GM04504 (cell line): Measurements from ENCODE around the gene MED12.

ENCODE experiments used
- DNase-seq: peaks from one replicate; pipeline ENCODE4 v3.0.0-alpha.2; 2012; ENCODE audit warnings: low read depth

The MED12 gene

DNA sequence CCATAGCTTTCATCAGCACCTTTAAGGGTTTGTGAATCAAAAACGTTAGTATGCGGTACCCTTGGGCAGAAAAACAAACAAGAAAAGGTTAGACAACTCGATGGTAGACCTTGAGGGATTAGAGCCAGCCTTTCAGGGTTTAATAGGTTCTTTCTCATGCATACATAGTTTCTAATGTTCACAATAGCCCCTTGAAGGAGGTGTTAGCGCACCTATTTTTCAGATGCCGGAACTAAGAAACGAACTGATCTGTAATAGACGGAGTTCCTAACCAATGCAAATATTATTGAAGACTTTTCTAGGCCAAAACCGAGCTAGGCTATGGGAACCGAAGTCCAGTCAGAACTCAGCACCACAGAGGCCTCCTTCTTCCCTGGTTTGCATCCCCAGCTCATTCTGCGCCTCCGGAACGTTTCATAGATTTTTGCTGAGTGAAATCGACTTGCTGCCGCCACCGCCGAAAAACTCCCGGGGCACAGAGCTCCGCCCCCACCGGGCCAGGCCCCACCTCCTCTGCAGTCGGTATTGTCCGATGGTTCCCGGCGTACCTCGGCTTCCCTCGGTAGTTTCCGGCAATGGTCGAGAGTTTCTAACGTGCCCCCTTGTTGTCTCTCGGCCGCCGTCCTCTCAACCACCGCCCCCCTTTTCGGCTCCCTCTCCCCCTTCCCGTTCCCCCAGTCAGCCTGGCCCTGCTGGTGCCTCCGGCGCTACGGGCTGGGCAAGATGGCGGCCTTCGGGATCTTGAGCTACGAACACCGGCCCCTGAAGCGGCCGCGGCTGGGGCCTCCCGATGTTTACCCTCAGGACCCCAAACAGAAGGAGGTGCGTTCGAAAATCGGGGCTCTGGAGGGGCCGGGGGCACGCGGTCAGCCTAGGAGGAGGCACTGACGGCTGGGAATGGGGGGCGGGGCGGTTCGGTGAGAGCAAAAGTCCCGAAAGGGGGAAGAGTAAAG lies at the start of gene MED12:
MED12 (plus strand) TSS at position 565 of the 953 bp plus-strand sequence; CDS start at position 724, 159 bp downstream.
- DNase-seq, result peak; percentile 52

DNA sequence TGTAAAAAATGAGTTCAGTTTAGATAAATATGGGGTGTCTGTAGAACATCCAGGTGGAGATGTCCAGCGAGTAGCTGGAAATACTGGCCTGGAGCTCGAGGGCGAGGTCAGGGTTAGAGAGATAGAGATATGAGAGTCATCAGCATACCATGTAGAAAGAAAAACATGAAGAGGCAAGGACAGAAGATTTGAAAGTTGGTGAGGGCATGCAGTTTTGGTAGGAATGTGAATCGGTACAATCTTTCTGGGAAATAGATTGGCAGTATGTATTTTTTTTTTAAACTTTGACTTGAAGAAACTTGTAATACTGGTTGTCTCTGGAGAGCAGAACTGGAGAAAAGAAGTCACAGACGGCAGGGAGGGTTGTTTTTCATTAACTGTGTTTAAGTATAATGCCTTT lies 47.9 kb upstream of the MED12 start:
- DNase-seq, result no peak

GRCh38 chrX:71081330-71082123 lies 36.9 kb upstream of the MED12 start:
- DNase-seq, result no peak

- DNase-seq, result no peak
These were observed 36.2 kb upstream of the MED12 start for GRCh38 chrX:71082124-71082647.

- no peak for DNase-seq
These were observed 35.6 kb upstream of the MED12 start for GRCh38 chrX:71082822-71083221.

- no peak for DNase-seq
These were observed 32.5 kb upstream of the MED12 start for GRCh38 chrX:71085900-71086299.

- no peak for DNase-seq
These were observed 27.1 kb upstream of the MED12 start for GRCh38 chrX:71091263-71091662.

GRCh38 chrX:71095033-71095432 lies 23.4 kb upstream of the MED12 start:
- no peak for DNase-seq

GRCh38 chrX:71095555-71095980 lies 22.8 kb upstream of the MED12 start, which contains the start of gene FOXO4:
Gene FOXO4, plus strand, starts transcription at chrX:71095851. Its CDS starts 678 bp downstream, at chrX:71096529.
- DNase-seq, result peak; percentile 46

DNA sequence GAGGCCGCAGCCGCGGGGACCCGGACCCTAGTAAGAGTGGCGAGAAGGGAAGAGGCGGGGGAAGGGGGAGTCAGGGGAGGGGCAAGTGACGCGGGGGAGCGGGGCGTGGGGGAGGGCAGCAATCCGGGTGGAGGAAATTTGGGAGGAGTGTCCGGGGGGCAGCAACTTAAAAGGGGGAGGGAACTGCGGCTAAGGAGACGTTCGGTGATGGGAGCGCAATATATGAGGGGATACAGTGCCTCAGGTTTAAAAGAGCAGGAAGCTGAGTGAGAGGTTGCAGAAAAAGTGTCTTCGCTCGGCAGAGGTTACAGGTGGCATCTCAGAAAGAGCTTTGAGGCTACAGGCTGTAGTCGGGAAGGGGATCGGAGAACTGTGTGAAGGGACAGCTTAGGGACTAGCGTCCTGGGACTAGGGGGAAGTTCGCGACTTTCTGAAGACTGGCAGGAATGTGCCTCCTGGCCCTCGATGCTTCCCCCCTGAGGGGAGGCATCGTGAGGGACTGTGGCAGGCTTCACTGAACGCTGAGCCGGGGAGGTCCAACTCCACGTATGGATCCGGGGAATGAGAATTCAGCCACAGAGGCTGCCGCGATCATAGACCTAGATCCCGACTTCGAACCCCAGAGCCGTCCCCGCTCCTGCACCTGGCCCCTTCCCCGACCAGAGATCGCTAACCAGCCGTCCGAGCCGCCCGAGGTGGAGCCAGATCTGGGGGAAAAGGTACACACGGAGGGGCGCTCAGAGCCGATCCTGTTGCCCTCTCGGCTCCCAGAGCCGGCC lies 22.2 kb upstream of the MED12 start:
- no peak for DNase-seq

DNA sequence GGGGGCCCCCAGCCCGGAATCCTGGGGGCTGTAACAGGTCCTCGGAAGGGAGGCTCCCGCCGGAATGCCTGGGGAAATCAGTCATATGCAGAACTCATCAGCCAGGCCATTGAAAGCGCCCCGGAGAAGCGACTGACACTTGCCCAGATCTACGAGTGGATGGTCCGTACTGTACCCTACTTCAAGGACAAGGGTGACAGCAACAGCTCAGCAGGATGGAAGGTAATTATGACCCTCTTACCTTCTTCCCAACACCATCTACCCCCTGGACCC lies 21.7 kb upstream of the MED12 start:
- DNase-seq, result no peak

DNA sequence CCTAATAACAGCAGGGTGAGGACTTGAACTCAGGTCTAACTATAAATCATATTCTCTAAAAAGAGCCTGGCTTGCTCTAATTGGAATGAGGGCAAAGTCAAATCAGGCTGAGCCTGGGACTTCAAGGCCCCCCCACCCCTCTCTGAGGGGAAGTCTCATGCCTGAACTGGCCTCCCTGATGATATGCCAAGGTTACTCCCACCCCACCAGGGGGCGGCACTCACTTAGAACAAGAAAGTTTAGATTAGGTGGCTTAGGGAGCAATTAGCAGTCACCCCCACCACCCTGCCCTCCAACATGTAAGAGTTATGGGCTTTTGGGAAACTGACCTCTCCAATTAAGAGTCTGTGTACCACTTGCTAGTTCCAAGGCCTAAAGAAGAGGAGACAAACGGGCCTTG lies 20.1 kb upstream of the MED12 start:
- no peak for DNase-seq

GRCh38 chrX:71098951-71099506 lies 19.4 kb upstream of the MED12 start:
- no peak for DNase-seq

DNA sequence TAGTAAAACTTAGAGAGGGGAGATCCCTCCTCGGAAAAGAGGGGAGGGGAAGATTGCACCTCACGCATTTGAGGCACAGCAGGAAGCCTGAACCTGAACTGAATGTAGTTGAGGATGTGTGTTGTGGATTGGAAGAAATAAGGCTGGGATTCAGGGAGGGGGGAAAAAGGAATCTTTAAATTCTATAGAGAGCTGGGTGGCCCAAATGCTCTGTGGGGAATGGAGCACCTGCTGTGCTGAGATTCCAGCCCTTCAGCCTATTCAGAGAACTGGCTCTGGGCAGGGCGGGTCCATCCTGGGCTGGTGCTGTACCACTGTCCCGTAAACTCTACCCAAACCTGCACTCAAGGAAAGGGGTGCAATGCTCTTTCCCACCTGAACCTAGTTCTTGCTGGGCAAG lies 18.7 kb upstream of the MED12 start:
- DNase-seq, result no peak

- DNase-seq, result no peak
These were observed 17.6 kb upstream of the MED12 start for GRCh38 chrX:71100581-71101505.

- no peak for DNase-seq
These were observed 16.1 kb upstream of the MED12 start for GRCh38 chrX:71102292-71102691.

- DNase-seq, result no peak
These were observed 15.0 kb upstream of the MED12 start for GRCh38 chrX:71103110-71103983.

GRCh38 chrX:71105628-71106027 lies 12.8 kb upstream of the MED12 start:
- no peak for DNase-seq

DNA sequence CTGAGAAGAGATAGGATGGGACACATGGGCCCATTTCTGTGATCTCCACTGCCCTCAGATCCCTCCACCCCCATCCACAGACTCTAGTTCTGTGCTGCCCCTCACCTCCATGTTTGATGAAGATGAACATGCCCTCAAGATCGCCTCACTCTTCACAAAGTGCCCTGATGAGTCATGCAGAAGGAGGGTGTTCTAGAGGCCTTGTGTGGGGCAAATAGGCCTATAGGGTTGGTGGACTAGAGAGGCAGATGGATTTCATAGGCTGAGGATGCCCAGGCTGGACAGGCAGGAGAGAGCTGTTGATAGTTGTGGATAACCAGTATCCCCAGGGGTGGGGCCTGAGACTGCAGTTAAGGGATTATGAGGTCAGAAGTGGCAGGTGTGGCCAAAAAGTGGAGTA lies 12.0 kb upstream of the MED12 start, which contains the start of gene CXorf65:
CXorf65 (minus strand) TSS at position 314 of the 400 bp plus-strand sequence; CDS start at position 130, 184 bp downstream.
- DNase-seq, result no peak
